CD4-positive, alpha-beta T cell treated with Interleukin-1 beta for 1 hour (primary cell): ENCODE data around the gene CDCA3.

Experiments used
- DNase-seq, 2 donors: peaks; one replicate each; pipeline ENCODE4 v3.0.0-alpha.2; 2020 to 2022

CDCA3 gene

GRCh38 chr12:6831450-6831995 is 19.6 kb downstream of the CDCA3 start:
- no peak for DNase-seq

DNA sequence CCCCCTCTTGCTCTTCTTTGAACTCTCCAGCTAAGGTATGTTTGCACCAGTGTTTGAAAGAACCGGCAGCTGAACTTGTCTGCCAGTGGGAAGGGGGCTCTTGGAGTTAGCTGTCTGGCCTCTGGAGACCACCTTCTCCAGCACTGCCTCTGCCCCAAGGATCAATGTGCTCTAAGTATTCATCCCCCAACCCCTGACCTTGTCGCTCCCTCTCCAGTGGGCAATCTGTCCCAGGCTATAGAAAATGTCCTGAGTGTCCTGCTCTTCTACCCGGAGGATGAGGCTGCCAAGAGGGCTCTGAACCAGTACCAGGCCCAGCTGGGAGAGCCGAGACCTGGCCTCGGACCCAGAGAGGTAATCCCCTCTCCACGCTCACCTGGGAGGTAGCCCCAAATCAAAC is 20.1 kb downstream of the CDCA3 start:
- DNase-seq = no peak

DNA sequence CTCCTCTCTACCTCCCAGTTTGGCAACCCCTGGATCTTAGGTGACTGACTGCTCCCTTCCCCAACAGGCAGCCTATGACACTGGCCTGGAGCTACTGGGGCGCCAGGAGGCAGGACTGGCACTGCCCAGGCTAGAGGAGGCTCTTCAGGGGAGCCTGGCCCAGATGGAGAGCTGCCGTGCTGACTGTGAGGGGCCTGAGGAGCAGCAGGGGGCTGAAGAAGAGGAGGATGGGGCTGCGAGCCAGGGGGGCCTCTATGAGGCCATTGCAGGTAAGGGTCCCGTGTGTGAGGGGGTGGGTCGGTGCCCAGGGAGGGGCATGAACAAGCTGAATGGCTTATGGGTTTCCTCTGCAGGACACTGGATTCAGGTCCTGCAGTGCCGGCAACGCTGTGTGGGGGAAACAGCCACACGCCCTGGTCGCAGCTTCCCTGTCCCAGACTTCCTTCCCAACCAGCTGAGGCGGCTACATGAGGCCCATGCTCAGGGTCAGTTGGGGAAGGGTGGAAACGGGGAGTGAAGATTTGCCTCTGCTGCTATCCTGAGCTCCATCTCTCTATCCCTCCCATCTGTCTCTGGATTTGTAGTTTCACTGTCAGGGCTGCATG is 20.7 kb downstream of the CDCA3 start:
- DNase-seq = no peak

DNA sequence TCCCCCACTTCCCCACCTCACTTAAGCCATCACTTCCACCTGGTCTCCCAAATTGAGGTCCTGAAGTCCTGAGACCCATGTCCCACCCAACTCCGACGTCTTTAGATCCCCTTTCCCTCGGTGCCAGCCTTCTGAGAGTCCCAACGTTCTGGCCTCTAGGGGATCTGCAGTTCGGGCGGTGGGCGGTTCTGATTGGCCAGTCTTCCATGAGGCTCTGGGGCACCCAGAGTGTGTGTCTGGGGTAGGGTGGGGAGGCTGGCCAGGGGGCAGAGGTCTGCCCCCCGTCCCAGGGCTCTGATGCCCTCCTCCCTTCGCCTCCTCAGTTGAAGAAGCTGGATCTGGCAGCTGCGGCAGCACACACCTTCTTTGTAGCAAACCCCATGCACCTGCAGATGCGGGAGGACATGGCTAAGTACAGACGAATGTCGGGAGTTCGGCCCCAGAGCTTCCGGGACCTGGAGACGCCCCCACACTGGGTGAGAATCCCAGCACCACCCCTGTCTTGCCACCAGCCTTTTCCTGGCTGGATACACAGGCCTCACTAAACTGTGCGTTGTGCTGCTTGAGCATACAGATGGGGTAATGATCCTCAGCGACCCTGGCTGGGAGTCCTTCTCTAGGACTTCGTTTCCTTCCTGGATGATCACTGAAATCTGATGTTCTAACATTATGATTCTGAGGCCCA is 21.4 kb downstream of the CDCA3 start:
- no peak for DNase-seq

DNA sequence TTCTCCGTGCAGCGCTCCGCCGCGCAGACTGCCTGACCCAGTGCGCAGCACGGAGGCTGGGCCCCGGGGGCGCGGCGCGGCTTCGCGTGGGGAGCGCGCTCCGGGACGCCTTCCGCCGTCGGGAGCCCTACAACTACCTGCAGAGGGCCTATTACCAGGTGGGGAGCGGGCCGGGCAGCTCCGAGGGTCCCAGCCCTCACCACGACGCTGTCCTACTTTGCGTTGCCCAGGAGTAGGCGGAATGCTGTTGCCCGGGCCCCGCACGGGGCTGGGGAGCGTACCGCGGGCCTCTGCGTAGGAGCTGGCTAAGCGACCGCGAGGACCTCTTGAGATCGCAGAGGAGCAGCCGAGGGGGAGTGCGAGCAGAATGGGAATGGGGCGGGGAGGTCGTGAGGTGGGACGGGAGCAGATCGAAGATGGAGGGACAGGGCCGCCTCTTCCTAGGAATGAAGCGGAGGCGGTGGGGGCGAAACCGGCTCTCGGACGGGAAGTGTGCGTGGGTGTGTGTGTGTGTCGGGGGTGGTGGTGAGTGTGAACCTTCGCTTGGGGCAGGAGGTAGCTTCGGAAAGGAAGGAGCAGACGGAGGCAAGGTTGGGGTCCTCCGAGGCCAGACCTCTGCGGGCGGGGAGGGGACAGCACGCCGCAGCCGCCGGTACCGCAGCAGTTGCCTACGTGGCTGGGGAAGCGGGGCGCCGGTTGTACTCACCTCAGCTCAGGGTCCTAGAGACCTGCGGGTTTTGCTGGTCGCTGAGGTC is 22.1 kb downstream of the CDCA3 start:
- peak; percentile 25 to 35 for DNase-seq

DNA sequence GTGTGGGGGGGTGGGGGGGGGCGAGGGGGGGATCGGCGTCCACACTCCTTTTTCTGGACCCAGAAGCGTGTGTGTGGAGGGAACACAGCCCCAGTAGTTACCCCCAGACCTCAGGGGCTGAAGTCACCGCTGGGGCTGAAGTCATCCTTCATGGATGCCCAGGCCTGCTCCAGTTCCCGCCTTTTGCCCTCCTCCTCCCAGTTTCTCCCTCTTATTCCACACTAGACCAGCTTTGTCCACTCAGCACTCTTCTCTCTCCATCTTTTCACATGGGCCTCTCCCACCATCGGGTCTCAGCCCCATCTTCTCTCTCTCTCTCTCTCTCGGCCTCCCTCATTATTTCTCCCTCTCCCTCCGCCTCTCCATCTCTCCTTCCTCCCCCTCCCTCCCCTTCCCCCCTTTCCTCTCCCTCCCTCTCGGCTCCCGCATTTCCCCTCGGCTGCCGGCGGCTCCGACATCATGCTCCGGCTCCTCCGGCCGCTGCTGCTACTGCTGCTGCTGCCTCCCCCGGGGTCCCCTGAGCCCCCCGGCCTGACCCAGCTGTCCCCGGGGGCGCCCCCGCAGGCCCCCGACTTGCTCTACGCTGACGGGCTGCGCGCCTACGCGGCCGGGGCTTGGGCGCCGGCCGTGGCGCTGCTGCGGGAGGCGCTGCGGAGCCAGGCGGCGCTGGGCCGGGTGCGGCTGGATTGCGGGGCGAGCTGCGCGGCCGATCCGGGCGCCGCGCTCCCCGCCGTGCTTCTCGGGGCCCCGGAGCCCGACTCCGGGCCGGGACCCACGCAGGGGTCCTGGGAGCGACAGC is 22.9 kb downstream of the CDCA3 start, which contains the start of gene P3H3:
TSS of gene P3H3 (plus strand) at position 426 of the 799 bp plus-strand sequence. CDS start at position 460, 34 bp downstream.
- peak in 1 of 2 donors; percentile 27 for DNase-seq

- DNase-seq = peak; percentile 23 to 33
Observed at GRCh38 chr12:6827437-6827911, 23.6 kb downstream of the CDCA3 start.

DNA sequence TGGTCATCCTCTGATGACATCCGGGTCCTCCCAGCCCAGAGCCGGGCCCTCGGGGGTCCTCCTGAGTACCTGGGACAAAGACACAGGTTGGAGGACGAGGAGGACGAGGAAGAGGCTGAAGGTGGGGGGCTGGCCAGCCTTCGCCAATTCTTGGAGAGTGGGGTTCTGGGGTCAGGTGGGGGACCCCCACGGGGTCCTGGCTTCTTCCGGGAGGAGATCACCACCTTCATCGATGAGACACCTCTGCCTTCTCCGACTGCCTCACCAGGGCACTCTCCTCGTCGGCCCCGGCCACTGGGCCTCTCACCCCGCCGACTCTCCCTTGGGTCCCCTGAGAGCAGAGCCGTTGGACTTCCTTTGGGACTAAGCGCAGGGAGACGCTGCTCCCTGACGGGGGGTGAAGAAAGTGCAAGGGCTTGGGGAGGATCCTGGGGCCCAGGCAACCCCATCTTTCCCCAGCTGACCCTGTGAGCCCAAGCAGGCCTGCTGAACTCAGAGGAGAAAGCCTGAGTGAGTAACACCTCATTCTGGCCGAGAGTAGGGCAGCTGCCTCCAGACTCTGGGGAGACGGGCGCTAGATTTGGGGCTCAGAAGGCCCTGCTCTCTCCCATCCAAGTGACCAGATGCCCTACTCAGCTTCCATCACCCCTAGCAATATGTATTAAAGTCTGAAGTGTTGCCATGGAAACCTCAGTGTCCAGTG is 24.2 kb downstream of the CDCA3 start:
- DNase-seq = no peak

GRCh38 chr12:6826125-6826733 is 24.9 kb downstream of the CDCA3 start:
- no peak for DNase-seq

DNA sequence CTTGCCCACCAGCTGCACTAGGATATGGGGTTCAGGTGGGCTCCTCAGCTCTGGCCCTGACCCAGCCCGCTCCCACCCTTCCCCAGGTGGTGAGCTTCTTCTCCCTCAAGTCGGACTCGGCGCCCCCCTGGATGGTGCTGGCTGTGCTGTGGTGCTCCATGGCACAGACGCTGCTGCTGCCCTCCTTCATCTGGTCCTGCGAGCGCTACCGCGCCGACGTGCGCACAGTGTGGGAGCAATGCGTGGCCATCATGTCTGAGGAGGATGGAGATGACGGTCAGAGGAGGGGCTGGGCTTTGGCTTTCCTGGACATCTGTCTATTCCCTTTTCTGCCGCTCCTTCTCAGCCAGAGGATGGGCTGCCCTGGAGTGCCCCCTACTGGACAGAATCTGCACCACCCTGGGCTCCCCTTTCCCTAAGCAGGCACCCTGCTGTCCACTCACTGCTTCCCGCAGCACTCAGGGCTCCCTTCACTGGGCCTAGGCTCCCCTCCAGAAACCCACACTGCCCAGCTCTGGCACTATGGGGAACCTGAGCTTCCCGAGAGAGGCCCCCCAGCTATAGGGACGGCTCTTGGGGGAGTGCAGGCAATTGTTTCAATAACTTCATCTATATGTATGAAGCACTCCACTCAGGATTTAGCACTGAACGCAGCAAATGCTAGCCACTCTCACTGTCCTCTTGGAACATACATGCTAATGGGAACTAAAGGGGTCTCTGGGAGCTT is 25.5 kb downstream of the CDCA3 start:
- peak; percentile 77 to 80 for DNase-seq

DNA sequence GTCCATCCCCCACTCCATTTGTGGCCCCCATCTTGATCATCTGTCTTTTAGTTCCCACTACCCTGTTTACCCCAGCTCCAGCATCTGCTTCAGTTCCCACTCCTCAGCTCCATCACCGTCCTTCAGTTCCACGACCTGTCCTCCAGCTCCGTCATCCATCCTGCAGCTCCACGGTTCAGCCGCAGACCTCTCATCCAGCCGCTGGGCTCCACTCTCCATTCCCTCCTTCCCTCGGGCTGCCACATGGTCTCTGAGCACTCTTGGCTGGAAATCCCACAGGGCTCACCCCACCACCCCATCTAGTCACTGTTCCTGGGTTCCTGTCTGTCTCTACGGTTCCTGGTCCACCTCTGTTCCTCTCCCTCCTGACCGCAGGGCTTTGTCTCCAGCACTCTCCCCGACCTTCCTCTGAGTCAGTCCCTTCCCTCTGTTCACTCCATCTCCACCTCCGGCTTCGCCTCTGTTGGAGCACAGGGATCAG is 26.1 kb downstream of the CDCA3 start:
- no peak for DNase-seq

GRCh38 chr12:6824085-6824775 is 26.9 kb downstream of the CDCA3 start:
- DNase-seq = no peak

DNA sequence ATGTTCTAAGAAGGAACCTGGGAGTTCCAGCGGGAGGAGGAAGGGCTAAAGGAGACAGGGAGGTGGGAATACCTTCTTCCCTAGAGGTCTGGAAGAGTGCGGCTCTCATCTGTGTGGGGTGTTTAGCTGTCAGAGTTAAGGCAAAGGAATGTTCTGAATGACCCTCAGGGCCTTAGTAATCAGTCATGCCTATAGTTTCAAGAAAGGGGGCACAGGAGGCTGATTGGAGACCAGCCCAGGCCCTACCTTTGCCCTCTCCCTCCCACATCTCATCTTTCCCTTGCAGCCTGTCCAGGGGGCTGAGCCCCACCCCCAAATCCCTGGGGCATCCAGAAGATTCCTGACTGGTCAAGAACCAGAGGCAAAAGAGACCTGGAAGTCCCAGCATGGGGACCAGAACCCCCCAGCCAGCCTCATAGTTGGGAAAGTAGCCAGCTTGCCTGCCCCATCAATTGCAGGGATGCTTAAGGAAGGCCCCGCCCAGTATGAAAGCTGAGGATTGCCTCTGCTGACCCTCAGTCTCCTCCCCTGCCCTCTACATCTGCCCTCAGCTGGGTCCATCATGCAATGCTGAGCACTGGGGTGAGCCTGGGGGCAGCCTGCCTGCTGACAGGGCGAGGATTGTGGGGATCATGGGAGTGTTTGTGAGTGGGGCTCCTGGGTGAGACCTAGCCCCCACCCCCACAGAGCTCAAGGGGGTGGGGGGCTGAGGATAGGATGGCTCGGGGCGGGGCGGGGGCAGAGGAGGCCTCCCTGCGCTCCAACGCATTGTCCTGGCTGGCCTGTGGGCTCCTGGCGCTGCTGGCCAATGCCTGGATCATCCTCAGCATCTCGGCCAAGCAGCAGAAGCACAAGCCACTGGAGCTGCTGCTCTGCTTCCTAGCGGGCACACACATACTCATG is 27.7 kb downstream of the CDCA3 start:
- DNase-seq = no peak

DNA sequence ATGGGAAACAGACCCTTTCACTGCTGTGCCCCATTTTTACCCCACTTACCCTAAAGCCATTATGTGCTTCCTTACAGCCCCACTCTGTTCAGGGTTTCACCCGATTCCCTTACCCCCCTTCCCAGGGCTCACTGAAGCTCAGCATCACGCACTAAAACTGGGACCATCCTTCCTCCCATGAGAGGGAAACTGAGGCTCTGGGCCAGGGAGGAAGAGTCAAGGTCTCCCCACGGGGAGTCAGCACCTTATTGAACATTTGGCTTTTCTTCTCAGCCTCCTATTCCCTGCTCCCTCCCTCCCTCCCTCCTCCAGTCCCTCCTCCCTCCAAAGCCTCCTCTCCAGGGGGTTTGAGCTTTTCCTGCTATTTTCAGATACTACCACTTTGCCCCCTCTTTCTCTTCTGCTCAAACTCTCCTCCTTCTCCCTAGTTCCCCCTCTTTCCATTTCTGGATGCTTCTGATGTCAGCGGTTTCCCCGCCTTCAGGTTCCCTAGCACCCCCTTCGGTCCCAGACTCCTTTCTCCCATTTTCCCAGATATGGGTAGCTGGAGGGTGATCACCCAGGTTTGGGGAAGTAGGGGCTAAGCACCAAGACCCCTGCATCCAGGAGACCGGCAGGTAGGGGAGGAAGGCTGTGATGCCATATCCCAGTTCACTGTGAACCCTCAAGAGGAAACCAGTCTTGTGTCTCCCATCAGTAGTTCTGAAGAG is 28.5 kb downstream of the CDCA3 start:
- no peak for DNase-seq

- peak in 1 of 2 donors; percentile 18 for DNase-seq
Observed at GRCh38 chr12:6821591-6822425, 29.3 kb downstream of the CDCA3 start, which contains the start of gene GPR162. Gene GPR162 (plus strand): TSS chr12:6821821. CDS start chr12:6823899, 2,078 bp downstream.

DNA sequence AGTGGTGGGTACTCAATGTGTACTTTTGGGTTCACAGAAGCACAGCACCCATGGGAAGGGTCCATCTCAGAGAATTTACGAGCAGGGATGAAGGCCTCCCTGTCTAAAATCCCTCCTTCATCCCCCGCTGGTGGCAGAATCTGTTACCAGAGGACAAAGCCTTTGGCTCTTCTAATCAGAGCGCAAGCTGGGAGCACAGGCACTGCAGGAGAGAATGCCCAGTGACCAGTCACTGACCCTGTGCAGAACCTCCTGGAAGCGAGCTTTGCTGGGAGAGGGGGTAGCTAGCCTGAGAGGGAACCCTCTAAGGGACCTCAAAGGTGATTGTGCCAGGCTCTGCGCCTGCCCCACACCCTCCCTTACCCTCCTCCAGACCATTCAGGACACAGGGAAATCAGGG is 30.9 kb downstream of the CDCA3 start:
- no peak for DNase-seq
